C4-2B (cell line): ENCODE measurements around the gene CDC23.

ENCODE experiments used
- ZFX ChIP-seq: fragments of 450-650 bp; IDR thresholded peaks from 2 replicates; pipeline ENCODE4 v1.6.1; 2017
- TF ChIP-seq, protein P1 (sequence below): fragments of 450-650 bp; conservative IDR thresholded peaks from 2 replicates; pipeline ENCODE4 v1.5.1; 2017; ENCODE audit warnings: mild to moderate bottlenecking

DNA sequence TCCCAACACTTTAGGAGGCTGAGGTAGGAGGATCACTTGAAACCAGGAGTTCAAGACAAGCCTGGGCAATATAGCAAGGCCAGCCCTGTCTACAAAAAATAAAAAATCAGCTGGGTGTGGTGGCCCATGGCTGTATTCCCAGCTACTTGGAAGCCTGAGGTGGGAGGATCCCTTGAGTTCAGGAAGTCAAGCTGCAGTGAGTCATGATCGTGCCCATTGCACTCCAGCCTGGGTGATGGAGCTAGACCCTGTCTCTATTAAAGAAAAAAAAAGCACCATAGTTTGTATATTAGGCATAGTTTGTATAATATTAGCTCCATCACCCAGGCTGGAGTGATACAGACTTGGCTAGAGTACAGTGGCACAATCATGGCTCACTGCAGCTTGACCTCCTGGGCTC lies 64.3 kb downstream of the CDC23 start:
- TF ChIP-seq, protein P1, sequence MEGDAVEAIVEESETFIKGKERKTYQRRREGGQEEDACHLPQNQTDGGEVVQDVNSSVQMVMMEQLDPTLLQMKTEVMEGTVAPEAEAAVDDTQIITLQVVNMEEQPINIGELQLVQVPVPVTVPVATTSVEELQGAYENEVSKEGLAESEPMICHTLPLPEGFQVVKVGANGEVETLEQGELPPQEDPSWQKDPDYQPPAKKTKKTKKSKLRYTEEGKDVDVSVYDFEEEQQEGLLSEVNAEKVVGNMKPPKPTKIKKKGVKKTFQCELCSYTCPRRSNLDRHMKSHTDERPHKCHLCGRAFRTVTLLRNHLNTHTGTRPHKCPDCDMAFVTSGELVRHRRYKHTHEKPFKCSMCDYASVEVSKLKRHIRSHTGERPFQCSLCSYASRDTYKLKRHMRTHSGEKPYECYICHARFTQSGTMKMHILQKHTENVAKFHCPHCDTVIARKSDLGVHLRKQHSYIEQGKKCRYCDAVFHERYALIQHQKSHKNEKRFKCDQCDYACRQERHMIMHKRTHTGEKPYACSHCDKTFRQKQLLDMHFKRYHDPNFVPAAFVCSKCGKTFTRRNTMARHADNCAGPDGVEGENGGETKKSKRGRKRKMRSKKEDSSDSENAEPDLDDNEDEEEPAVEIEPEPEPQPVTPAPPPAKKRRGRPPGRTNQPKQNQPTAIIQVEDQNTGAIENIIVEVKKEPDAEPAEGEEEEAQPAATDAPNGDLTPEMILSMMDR = no peak
- TF ChIP-seq ZFX = no peak
